Osteoblast (primary cell): ENCODE data around the gene DQX1. TPM values are rescaled to one million over a fixed set of nuclear protein-coding genes. Genes with fewer than 3 reads are reported as not detected.

Experiments used
- DNase-seq: peaks from one replicate; pipeline ENCODE4 v3.0.0; 2011; ENCODE audit warnings: low spot score, mixed read lengths; ENCODE audit not compliant: insufficient read length; ENCODE audit errors: missing footprints
- H2AFZ ChIP-seq: 2 replicates; pipeline ENCODE4 v1.6.0; 2011; ENCODE audit warnings: mild to moderate bottlenecking, low read length
- H3K27ac ChIP-seq: 2 replicates; pipeline ENCODE4 v1.5.1; 2011; ENCODE audit warnings: mild to moderate bottlenecking, low read depth, low read length, moderate library complexity
- H3K27me3 ChIP-seq: 2 replicates; pipeline ENCODE4 v1.6.0; 2012; ENCODE audit warnings: mild to moderate bottlenecking, control low read depth, inconsistent platforms, low read length, moderate library complexity; ENCODE audit not compliant: insufficient read depth
- H3K36me3 ChIP-seq: 2 replicates; pipeline ENCODE4 v1.5.1; 2011; ENCODE audit warnings: mild to moderate bottlenecking, low read length, control low read depth, moderate library complexity; ENCODE audit not compliant: insufficient read depth
- H3K4me1 ChIP-seq: 2 replicates; pipeline ENCODE4 v1.5.1; 2011; ENCODE audit warnings: mild to moderate bottlenecking, low read length, control low read depth, moderate library complexity; ENCODE audit not compliant: insufficient read depth
- H3K4me2 ChIP-seq: 2 replicates; pipeline ENCODE4 v1.6.0; 2011; ENCODE audit warnings: mild to moderate bottlenecking, low read length; ENCODE audit not compliant: insufficient read depth
- H3K4me3 ChIP-seq: fragments of 200-600 bp; sonication (generic); 3 replicates; pipeline ENCODE4 v1.5.1; 2012; ENCODE audit warnings: mild to moderate bottlenecking, low read length, inconsistent platforms; ENCODE audit not compliant: insufficient read depth
- H3K79me2 ChIP-seq: 2 replicates; pipeline ENCODE4 v1.6.0; 2012; ENCODE audit warnings: mild to moderate bottlenecking, low read length, control low read depth, inconsistent platforms; ENCODE audit not compliant: insufficient read depth
- H3K9me3 ChIP-seq: 2 replicates; pipeline ENCODE4 v1.5.1; 2011; ENCODE audit warnings: low read depth, low read length, control low read depth
- H4K20me1 ChIP-seq: 2 replicates; pipeline ENCODE4 v1.6.0; 2012; ENCODE audit warnings: mild to moderate bottlenecking, low read length, control low read depth; ENCODE audit not compliant: insufficient read depth
- CTCF ChIP-seq: IDR thresholded peaks from 2 replicates; pipeline ENCODE4 v1.5.1; 2011; ENCODE audit warnings: mild to moderate bottlenecking, low read depth, low read length, moderate library complexity; ENCODE audit errors: extremely low read depth
- total RNA-seq: library from RNA; depleted of rRNA; stranded (reverse); fragments of >200 nt; gene quantifications from 2 replicates; pipeline ENCODE4 v1.2.3, GENCODE V29; 2012

The DQX1 gene
- total RNA-seq, 1 donor = not detected

GRCh38 chr2:74558284-74559230, 32.5 kb upstream of the DQX1 start:
- Histone ChIP-seq H3K27me3 (no peaks in the 10 kb centered on the region), H3K9me3 (no peaks in the 10 kb centered on the region), H2AFZ (no peak overlapping the region), H4K20me1 (peaks cover 3% of the 10 kb centered on the region), H3K4me1 (peaks cover 49% of the 10 kb centered on the region), H3K79me2 (peaks cover 37% of the 10 kb centered on the region), H3K27ac (no peak overlapping the region), H3K4me2 (no peak overlapping the region), H3K36me3 (peaks cover 22% of the 10 kb centered on the region), H3K4me3 (no peak overlapping the region)
- no peak for TF ChIP-seq CTCF
- peak; percentile 31 for DNase-seq

- H3K36me3 ChIP-seq = peaks cover 28% of the 10 kb centered on the region
- peaks cover 55% of the 10 kb centered on the region for H3K4me1 ChIP-seq
- no peak overlapping the region for H2AFZ ChIP-seq
- peak overlapping the region; percentile 45 for H3K27ac ChIP-seq
- no peaks in the 10 kb centered on the region for H3K9me3 ChIP-seq
- no peak for DNase-seq
- peaks cover 3% of the 10 kb centered on the region for H4K20me1 ChIP-seq
- no peak for TF ChIP-seq CTCF
- H3K4me3 ChIP-seq = peak overlapping the region; percentile 93
- H3K27me3 ChIP-seq = no peaks in the 10 kb centered on the region
- H3K79me2 ChIP-seq = peaks cover 53% of the 10 kb centered on the region
- peak overlapping the region; percentile 91 for H3K4me2 ChIP-seq
Observed at GRCh38 chr2:74556831-74557370, 30.9 kb upstream of the DQX1 start.

GRCh38 chr2:74556159-74556558, 30.1 kb upstream of the DQX1 start:
- Histone ChIP-seq H3K27me3 (no peaks in the 10 kb centered on the region), H2AFZ (no peak overlapping the region), H3K4me2 (peak overlapping the region; percentile 91), H3K4me3 (peak overlapping the region; percentile 93), H3K9me3 (no peaks in the 10 kb centered on the region), H3K4me1 (peaks cover 62% of the 10 kb centered on the region), H3K79me2 (peaks cover 61% of the 10 kb centered on the region), H4K20me1 (peaks cover 3% of the 10 kb centered on the region), H3K27ac (peak overlapping the region; percentile 93), H3K36me3 (peaks cover 35% of the 10 kb centered on the region)
- DNase-seq = no peak
- no peak for TF ChIP-seq CTCF

- Histone ChIP-seq H4K20me1 (peaks cover 3% of the 10 kb centered on the region), H3K4me3 (peak overlapping the region; percentile 93), H3K27me3 (no peaks in the 10 kb centered on the region), H3K79me2 (peaks cover 66% of the 10 kb centered on the region), H3K4me2 (peak overlapping the region; percentile 91), H3K4me1 (peaks cover 64% of the 10 kb centered on the region), H3K36me3 (peaks cover 39% of the 10 kb centered on the region), H3K27ac (peak overlapping the region; percentile 93), H2AFZ (no peak overlapping the region), H3K9me3 (no peaks in the 10 kb centered on the region)
- DNase-seq = peak; percentile 53
- TF ChIP-seq CTCF = no peak
Observed at GRCh38 chr2:74555610-74556103, 29.6 kb upstream of the DQX1 start.
